HG03342 (cell line): ENCODE data around the gene GRID2.

ENCODE experiments used
- ATAC-seq: cut with Tn5 transposase; IDR thresholded peaks from one replicate; pipeline ENCODE4 v1.9.1; 2021; ENCODE audit warnings: mild to moderate bottlenecking, moderate library complexity; ENCODE audit not compliant: unreplicated experiment

Gene GRID2

GRCh38 chr4:92521941-92522340 lies 218.2 kb downstream of the GRID2 start:
- no peak for ATAC-seq

GRCh38 chr4:92522356-92522755 lies 218.6 kb downstream of the GRID2 start:
- ATAC-seq, result no peak

- ATAC-seq, result no peak
These were observed 220.4 kb downstream of the GRID2 start for GRCh38 chr4:92524131-92524530.

- ATAC-seq, result no peak
These were observed 224.8 kb downstream of the GRID2 start for GRCh38 chr4:92528541-92528940.

GRCh38 chr4:92529510-92529909 lies 225.7 kb downstream of the GRID2 start:
- ATAC-seq, result no peak

- ATAC-seq, result no peak
These were observed 231.8 kb downstream of the GRID2 start for GRCh38 chr4:92535599-92535998.

GRCh38 chr4:92551616-92552015 lies 247.8 kb downstream of the GRID2 start:
- ATAC-seq, result no peak

GRCh38 chr4:92566269-92566668 lies 262.5 kb downstream of the GRID2 start:
- no peak for ATAC-seq

- no peak for ATAC-seq
These were observed 277.1 kb downstream of the GRID2 start for GRCh38 chr4:92580816-92581215.

GRCh38 chr4:92599044-92599443 lies 295.3 kb downstream of the GRID2 start:
- ATAC-seq, result no peak

GRCh38 chr4:92600638-92601037 lies 296.9 kb downstream of the GRID2 start:
- ATAC-seq, result no peak

- ATAC-seq, result no peak
These were observed 302.5 kb downstream of the GRID2 start for GRCh38 chr4:92606227-92606626.

- ATAC-seq, result no peak
These were observed 311.3 kb downstream of the GRID2 start for GRCh38 chr4:92615049-92615448.

GRCh38 chr4:92618968-92619367 lies 315.2 kb downstream of the GRID2 start:
- no peak for ATAC-seq

GRCh38 chr4:92629302-92629701 lies 325.5 kb downstream of the GRID2 start:
- ATAC-seq, result no peak

GRCh38 chr4:92634882-92635281 lies 331.1 kb downstream of the GRID2 start:
- ATAC-seq, result no peak

- ATAC-seq, result no peak
These were observed 332.5 kb downstream of the GRID2 start for GRCh38 chr4:92636038-92636806.

GRCh38 chr4:92641409-92641808 lies 337.6 kb downstream of the GRID2 start:
- no peak for ATAC-seq

- no peak for ATAC-seq
These were observed 343.1 kb downstream of the GRID2 start for GRCh38 chr4:92646826-92647225.

GRCh38 chr4:92651536-92651935 lies 347.8 kb downstream of the GRID2 start:
- no peak for ATAC-seq

- ATAC-seq, result no peak
These were observed 350.3 kb downstream of the GRID2 start for GRCh38 chr4:92654084-92654483.

GRCh38 chr4:92657695-92658094 lies 353.9 kb downstream of the GRID2 start:
- ATAC-seq, result no peak

GRCh38 chr4:92658318-92658717 lies 354.6 kb downstream of the GRID2 start:
- no peak for ATAC-seq
